Right kidney (tissue), 1 donor: ENCODE data around the gene FGF14.

ENCODE experiments used
- DNase-seq: peaks from one replicate; pipeline ENCODE4 v3.0.0-alpha.2; 2016

FGF14 gene

DNA sequence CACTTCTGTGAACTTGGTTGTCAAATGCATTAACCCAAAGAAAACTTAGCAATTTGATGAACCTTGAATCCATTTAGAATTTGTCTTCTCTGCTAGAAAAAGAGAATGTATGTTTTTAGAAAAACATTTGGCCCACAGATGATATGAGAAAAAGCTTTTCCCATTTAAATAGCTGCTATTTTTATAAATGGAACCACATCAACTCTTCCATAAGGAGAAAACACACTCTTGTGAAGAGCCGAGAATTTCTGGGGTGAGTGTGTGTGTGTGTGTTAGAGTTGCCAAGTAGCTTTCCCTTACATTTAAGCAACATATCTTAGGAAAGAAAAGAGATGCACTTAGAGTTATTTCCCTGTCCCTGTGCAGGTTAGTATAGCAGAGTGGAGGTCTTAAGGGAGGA is 626.6 kb downstream of the FGF14 start:
- DNase-seq, result no peak

DNA sequence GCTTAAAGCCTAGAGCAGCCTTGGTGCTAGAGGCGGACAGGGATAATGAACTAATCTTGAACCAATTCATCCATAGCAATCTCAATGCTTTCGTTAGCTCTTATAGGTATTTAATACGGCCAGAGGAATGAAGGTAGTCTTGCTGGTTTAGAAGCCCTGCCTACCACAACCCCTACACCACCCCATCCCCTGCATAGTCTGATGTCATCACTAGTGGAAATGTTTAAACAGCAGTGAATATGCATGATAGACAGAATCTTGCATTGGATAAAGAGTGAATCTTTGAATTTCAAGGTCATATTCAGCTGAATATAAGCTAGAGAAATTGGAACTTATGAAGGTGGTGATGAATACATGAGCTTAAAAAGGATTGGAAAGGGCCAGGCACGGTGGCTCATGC is 627.5 kb downstream of the FGF14 start:
- no peak for DNase-seq

DNA sequence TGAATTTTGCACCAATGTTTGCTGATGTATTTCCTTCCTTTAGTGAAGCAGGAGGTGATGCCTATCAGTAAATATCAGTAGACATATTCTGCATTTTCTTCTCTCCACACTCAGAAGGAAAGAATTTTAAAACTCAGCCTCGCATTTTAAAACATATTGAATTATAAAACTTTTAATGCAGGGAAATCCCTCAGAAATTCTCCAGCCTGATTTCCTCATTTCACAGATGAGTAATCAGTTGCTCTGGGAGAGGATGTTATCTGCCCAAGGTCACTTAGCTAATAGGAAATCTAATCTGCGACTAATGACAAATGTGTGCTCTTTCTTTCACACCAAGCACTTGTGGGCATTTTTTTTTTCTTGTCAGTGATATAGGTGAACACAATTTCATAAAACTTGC is 628.8 kb downstream of the FGF14 start:
- no peak for DNase-seq

DNA sequence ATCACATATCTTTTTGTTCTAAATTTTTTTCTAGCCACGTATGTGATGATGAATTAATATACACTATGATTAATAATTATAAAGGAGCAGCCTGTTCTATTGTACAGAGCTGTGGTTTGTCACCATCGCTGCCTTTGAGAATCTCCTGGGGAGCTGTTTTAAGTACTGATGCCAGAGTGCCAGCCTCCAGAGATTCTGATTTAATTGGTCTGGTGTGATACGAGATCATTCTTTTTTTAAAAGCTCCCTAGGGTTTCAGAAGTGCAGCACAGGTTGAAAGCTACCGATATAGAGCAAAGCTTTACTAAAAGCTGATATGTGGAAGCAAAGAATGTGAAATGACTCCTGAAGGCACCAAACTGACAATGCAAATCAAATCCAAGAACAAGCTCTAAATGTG is 634.7 kb downstream of the FGF14 start:
- no peak for DNase-seq

DNA sequence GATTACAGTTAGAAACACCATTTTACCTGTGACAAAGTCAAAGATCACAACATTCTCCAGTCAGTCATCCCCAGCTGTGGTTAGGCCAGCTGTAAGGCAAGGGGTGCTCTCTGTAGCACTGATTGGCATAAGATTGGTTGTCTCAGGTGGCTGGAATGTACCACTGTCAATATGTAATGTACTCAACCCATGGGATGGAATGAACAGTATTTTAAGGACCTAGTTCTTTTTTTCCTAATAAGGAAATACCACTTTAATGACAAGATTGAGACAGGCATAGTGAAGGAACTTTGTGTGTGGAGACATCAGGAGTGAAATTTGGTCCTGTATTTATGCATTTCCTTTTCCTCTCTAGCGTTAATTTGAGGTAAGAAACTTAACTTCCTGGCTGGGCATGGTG is 638.7 kb downstream of the FGF14 start:
- DNase-seq, result no peak

DNA sequence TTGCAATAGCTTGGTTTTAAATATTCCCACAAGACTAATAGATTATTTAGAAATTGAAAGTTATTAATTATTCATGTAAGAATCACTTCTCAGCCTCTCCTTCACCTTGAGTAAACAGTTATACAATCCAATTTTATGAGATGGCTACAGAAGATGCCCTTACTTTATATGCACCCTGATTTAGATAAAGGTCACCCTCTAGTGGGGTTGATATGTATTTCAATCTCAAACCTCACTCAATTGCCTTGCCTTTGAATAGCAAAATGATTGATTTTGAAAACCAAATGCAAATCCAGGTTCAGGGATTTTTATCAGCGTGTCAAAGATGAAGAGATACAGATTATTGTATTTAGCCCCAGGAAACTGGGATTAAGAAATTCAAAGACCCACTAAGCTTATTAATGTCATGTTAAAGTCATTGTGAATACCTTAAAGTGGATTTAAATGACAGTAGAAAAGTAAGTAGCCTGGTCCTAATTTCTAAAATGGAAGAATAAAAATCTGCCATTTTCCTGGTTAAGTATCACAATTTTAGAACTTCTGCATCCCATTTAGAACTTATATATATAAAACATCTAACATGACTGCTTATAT is 644.3 kb downstream of the FGF14 start:
- DNase-seq, result no peak

DNA sequence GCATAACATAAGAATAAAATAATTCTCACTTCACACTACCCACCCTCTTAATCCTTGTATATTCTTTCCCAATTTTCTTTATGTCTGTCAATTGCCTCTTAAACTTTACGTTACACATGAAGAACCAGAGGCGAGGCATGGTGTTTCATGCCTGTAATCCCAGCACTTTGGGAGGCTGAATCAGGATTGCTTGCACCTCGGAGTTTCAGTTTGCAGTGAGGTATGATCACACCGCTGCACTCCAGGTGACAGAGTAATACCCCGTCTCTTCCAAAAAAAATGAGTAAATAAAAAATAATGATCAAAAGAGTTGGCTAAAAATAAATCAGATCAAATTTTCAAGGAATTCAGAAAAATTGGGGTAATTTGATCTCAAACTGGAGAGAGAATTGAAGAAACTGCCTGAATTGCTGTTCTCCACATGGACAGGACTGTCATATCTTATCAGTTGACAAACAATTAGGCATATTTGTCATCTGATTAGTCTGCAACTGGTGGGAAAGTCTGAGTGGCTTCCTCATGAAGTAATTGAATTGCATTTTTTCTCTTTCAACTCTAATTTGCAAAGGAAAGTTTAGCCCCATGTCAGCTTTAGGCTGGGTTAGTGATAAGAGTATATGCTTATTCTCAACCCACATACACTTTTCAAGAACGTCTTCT is 646.5 kb downstream of the FGF14 start:
- DNase-seq, result no peak

DNA sequence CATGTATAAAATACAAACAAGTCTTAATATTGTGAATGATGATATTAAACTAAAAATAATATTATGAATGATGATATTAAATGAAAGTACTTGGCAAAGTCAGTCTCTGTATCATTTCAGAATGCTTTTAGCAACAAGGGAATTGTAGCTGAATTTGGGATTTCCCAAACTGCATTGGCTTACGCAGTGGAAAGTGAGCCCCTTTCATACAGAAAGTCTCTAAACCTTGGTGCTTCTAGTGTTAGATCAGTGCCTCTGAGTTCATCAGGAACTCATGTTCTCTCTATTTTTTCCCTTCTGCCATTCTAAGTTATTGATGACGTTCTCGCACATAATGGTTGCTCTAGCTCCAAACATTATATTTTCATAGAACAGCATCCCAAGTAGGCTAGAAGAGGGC is 649.4 kb downstream of the FGF14 start:
- no peak for DNase-seq

DNA sequence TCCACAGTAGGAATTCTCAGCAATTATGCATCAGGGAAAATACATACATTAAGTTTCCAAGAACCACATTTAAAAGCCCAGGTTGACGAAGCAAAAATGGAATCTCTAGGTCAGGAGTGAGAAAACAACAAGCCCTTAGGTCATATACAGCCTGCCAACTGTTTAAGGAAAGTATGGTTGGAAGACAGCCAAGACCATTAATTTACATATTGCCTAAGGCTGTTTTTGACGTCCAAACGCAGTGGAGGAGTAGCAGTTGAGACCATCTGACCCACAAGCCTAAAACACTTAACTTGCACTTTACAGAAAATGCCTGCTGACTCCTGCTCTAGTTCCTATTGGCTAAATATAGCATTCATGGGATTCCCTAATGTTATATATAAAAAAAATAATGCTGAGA is 650.4 kb downstream of the FGF14 start:
- DNase-seq, result no peak

DNA sequence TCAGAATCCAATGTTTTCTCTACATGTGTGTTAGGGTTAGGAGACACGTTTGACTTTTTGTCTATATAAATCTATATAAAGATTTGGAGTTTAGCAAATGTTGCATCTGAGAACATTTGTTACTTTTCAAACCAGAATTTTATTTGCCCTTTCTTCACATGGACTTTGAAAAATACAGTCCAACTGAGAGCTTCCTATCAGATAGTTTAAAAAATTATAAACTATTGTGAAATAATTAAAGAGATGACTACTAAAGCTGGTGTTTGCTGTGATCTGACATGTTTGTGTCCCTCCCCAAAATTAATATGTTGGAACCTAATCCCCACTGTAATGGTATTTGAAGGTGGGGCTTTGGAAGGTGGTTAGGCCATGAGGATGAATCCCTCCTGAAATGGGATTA is 652.3 kb downstream of the FGF14 start:
- no peak for DNase-seq

DNA sequence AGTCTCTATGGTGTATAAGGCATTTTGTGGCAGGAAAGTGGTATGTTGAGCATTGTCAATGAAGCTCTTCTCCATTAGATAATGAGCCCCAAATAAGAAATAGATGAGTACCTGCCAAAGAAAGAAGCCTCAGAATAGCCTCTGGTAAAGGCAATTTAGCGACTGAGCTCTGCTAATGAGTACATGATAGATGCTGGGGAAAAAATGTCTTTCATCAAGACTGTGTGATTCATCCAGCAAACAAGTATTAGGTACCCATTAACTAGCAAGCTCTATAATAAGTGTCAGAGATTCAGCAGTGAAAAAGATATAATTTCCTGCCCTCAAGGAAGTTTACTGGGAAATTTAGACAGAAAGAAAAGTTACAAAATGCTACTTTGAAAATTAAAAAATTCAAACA is 654.8 kb downstream of the FGF14 start:
- DNase-seq, result no peak

DNA sequence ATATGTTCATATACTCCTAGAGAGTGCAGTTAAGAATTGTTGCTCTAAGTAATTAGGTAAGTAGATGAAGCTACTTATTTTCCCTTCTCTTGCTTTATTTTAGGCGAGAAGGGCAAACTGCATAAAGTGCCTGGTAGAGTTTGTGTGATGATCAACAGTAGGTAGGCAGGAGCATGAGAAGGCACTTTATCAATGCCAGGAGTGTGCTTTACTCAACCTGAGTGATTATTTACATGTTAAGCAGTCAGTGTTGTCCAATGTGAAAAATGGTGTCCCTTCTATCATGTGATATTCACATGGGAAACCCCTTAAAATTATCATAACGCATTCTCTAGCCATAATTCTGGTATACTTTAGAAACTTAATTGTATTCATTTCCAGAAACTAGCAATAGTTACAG is 655.3 kb downstream of the FGF14 start:
- no peak for DNase-seq

DNA sequence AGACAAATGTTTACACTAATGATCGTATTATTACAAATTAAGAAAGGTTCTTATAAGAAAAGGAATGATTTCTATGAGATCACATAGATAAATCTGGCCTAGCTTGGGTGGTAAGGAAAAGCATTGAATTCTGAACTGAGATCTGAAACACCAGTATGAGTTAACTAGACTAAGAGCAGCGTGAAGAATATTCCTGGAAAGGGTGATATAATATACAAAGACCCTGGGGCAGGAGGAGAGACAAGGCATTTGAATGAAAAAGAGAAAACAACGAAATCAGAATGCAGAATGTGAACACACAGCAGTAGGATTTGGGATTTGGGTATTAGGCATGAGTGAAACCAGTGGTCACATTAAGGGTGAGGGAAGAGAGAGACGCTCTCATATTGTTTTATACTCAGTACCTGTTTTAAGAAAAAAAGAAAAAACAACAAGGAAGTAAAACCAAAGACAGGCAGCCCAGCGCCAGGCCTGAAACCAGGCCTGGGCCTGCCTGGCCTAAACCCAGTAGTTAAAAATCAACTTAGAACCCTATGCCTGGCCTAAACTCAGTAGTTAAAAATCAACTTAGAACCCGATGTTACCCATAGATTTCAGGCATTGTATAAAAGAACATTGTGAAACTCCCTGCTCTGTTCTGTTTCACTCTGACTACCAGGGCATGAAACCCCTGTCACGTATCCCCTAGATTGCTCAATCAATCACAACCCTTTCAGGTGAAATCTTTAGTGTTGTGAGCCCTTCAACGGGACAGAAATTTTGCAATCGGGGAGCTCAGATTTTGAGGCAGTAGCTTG is 662.3 kb downstream of the FGF14 start:
- no peak for DNase-seq

DNA sequence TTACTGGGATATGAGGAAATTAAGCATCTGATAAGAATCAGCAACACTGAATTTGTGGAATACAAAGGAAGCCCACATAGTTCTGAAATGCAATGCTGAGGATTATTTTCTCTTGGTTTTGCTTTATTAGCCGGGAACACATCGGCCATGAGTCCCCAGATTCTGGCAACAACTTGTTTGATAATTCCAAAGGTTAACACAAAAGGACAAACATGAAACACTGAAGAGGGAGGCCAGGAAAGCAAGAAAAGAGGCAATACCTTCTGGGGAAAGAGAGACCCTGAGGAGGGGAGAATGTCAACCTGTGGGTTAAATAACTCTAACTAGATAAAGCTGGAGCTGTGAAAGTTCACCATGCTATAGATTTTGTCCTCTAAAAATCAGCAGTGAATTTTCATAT is 663.5 kb downstream of the FGF14 start:
- DNase-seq, result no peak

DNA sequence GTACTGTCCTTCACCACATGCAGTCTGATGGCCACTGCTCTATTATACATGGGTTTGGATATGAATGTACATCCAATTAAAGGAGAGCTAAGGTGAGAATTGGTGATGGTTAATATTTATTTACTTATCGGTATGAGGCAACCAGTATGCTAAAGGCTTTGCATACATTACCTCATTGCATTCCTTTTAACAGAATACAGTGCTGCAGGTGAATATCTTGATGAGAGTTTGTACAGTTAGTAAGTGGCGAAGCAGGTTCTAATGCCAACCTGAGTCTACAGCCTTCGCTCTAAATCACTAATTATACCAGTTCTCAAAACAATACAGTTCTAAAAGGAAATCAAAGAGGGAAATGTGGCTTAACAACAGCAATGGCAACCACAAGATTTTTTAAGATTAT is 665.3 kb downstream of the FGF14 start:
- no peak for DNase-seq

DNA sequence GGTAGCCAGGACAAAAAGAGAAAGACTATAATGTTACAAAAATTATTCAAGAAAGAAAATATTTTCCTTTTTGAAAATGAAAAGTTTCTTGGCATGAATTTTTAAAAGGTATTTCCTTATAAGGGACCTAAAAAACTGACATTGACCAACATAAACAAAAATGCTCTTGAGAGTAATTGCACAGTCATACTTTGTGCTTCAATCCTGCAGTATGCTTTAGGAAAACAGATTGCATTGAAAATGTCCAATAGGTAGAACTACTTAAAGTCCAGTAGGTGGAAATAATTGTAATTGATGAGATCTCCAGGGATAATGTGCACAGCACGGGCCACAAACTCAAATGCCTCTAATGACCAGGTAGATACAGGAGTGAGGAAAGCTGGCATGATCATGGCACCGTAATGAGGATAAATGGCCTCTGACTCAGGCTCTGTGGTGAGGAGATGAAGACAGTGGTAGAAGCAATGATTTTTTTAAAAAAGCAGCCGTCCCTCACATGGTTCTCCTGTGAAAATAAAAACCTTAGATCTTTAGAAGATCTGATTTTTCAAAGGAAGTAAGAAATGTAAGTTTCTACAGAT is 671.3 kb downstream of the FGF14 start:
- no peak for DNase-seq

DNA sequence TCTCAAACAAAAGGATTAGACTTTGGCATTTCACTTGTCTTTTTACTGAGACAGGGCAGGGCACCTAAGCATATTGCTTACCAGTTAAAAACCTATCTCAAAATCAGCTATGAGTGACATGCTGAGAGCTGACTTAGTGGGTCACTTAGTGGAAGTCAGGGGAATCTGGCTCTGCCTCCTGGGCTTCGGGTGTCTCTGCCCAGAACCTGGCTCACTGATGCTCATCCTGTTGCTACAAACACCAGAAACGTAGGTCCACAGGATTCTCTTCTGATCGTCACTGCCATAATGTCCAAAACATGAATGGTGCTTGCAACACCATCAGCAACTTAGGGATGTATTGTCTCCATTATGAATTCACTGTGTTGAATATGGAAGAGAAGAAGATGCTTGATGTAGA is 673.2 kb downstream of the FGF14 start:
- DNase-seq, result no peak

DNA sequence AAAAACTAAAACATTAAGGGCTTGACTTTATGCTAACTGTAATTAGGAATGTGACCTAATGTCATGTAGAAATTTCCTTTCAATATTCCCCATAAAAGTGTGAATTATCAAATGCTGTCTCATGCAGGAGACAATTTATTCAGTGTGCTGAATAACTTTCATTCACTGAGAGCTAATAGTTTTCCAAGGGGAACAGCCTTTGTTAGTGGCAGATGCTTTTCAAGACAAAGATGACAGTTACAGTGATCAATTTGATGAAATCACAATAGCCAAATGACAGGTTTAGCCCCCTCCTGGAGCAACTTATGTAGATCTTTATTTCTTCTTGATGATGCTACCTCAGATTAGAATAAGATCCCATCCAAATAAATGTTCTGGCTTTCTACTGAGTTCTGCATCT is 673.8 kb downstream of the FGF14 start:
- no peak for DNase-seq

DNA sequence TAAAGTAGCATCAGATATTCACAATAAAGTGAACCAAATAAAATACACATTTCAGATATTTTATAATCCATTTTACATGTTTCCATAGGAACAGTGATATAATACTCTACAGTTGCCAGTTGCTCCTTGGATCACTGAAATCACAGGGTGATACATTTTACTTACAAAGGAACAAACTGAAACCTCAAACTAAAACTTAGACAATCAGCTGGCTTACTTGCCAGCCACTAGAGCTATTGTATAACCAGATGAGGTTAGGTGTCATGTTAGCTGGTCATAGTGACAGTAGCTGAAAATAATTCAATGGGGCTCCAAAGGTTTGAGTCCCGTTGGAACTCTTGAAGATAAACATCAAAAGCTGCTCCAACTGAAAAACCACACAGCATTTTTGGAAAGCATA is 674.7 kb downstream of the FGF14 start:
- DNase-seq, result no peak

DNA sequence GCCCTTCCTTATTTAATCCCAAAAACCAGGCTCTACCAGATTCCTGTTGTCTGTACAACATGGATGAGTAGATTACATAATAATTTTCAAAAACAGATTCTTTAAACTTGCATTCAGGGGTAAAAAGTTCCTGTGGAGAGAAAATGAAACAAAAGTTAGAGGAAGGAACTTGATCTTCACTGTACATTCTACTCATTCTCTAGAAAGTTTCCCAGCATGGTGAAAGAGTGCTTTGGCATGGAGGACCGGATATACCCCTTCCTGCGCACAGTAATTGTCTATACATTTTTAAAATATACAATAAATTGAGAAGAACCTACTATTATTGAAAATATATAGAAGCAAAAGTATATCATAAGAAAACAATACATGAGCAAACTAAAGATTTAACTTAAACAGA is 675.2 kb downstream of the FGF14 start:
- DNase-seq, result no peak

DNA sequence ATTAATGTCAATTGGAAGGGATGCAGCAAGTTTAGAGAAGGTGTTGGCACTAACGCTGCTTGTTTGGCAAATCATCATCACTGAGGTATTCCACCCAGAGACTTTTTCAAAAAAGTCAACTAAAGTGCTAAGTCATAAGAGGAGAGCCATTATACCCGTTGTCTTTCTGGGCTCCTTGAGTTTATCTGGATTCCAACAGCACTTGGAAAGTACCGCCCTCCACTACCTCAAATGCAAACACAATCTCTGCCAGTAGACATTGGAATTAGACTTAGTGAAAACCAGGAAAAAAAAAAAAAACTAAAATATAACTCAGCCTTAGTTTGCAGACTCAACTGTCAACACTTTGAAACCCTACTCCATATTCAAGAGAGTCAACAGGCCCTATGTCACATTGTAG is 683.4 kb downstream of the FGF14 start:
- DNase-seq, result no peak

DNA sequence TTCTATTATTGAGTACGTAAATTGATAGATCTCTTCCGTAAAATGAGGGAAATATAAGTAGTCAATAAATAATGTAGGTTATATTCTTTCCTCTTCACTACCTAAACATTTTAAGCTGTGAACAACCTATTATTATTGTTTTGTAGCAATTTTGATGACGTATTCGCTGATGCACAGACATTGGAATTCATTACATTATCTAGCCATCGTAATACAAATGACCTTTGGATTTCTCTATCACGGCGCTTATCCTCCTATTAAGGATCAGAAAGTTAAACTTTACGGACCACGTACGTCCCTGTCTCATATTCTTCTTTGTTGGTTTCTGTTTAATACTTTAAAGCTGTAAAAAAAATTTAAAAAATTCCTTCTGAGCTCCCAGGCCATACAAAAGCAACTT is 684.5 kb downstream of the FGF14 start:
- DNase-seq, result no peak

DNA sequence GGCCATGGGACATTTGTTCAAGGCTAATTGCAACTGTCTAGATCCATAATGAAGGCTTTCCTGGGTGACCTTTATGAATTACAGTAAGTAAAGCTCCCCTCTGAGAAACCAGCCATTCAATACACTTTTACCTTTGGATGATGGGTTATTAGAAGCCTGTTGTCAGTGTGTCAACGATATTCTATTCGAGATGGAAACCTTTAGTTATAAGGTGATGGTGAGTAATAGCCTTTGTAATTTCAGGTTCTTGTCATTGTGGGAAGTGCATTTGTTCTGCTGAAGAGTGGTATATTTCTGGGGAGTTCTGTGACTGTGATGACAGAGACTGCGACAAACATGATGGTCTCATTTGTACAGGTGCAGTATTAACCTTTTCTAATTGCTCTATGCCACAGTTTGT is 687.7 kb downstream of the FGF14 start:
- no peak for DNase-seq

DNA sequence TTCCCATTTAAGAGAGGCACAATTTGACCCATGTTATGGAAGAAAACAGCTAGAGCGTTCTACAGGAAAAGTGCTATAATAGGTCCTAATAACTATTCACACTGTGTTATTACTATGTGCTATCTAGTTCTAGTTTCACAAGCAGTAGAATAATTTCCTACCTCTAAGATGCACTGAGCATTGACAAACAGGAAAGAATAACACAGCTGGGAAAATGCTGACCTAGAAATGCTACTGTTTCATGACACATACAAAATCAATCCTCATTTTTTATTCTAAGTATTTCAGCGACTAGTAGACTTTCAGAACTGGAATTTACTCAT is 689.9 kb downstream of the FGF14 start:
- no peak for DNase-seq
